GM12891 (cell line): ENCODE data around the gene PPM1D.

Source experiments
- PAX5 ChIP-seq: IDR thresholded peaks from 2 replicates; pipeline ENCODE4 v1.6.1; 2011; ENCODE audit warnings: low read length, moderate library complexity, mild to moderate bottlenecking; ENCODE audit not compliant: insufficient read depth, severe bottlenecking
- POLR2A ChIP-seq: IDR thresholded peaks from 2 replicates; pipeline ENCODE4 v1.6.1; 2011; ENCODE audit warnings: low read depth, low read length, control low read depth
- POLR2AphosphoS5 ChIP-seq: IDR thresholded peaks from 2 replicates; pipeline ENCODE4 v1.6.1; 2011; ENCODE audit warnings: low read depth, low read length, control low read depth
- POU2F2 ChIP-seq: IDR thresholded peaks from 2 replicates; pipeline ENCODE4 v1.6.1; 2011; ENCODE audit warnings: low read depth, mild to moderate bottlenecking, control low read depth, low read length, moderate library complexity
- SPI1 ChIP-seq: IDR thresholded peaks from 2 replicates; pipeline ENCODE4 v1.6.1; 2011; ENCODE audit warnings: low read depth, low read length, control low read depth
- TAF1 ChIP-seq: IDR thresholded peaks from 2 replicates; pipeline ENCODE4 v1.6.1; 2011; ENCODE audit warnings: low read depth, low read length, control low read depth

GRCh38 chr17:60623415-60623814 lies 23.4 kb downstream of the PPM1D start:
- no peak for TF ChIP-seq POLR2A
- no peak for TF ChIP-seq POLR2AphosphoS5
- no peak for TF ChIP-seq TAF1
- no peak for TF ChIP-seq SPI1
- TF ChIP-seq PAX5, result no peak
- no peak for TF ChIP-seq POU2F2
